ENCODE data around the gene PECR. TPM values are rescaled to one million over a fixed set of nuclear protein-coding genes. Genes with fewer than 3 reads are reported as not detected.

The PECR gene
- total and polyA plus RNA-seq, 2 of the 13 experiments (the other 11 are each of a cell fraction or from before 2014, with no cell fraction given) = 151 to 153 TPM

GRCh38 chr2:216126943-216127342 is 45.3 kb upstream of the PECR start:
- no peaks in the 10 kb centered on the region for H3K27me3 ChIP-seq (ENCODE audit: control insufficient read depth in 1 of 2, insufficient read depth in 2 of 2, low read length in 2 of 2)
- no TSS peak for BruUV-seq (replicated peaks)
- POLR2A ChIA-PET = no interaction called here
- in situ Hi-C loops (cut with HindIII; ENCODE audit: extremely low pct_ligation_motif_present, low pct_unique_long_range_greater_than_20kb) (no loop called here), intact Hi-C loops (cut with micrococcal nuclease; ENCODE audit: unreplicated experiment) (no loop called here)
- no peak overlapping the region for H3K27ac ChIP-seq (ENCODE audit: extremely low read length, insufficient read depth, low read length)
- H2AFZ ChIP-seq (ENCODE audit: low read length) = no peak overlapping the region
- no peak for DNase-seq (ENCODE audit: low spot score)
- no peaks in the 10 kb centered on the region; the same call in 1 of the 2 replicates for H4K20me1 ChIP-seq (ENCODE audit: insufficient read depth, low read length)
- no peak overlapping the region for H3K9ac ChIP-seq (ENCODE audit: insufficient read depth, low read depth, low read length)
- CTCF ChIA-PET (ENCODE audit: low intra/inter-chr PET ratio, low total read pairs) = no interaction called here
- FAIRE-seq = no peak
- H3K36me3 ChIP-seq (replicated peaks in 1 of 2; ENCODE audit: control insufficient read depth in 1 of 2, insufficient read depth in 2 of 2, low read length in 2 of 2) = peaks cover 24 to 91% of the 10 kb centered on the region in 2 experiments
- H3K9me3 ChIP-seq (ENCODE audit: low read length) = no peaks in the 10 kb centered on the region
- no peak for ATAC-seq
- H3K4me3 ChIP-seq (replicated peaks in 1 of 3; ENCODE audit: insufficient read depth in 1 of 3, low read depth in 2 of 3, low read length in 3 of 3) = no peak overlapping the region
- H3K79me2 ChIP-seq (ENCODE audit: insufficient read depth, low read length) = peaks cover 7% of the 10 kb centered on the region
- TF ChIP-seq NFKB2 (CRISPR knock-in tag; IDR thresholded peaks at IDR 0.05; ENCODE audit: borderline replicate concordance) (no peak), CEBPB (IDR thresholded peaks at IDR 0.05; ENCODE audit: borderline replicate concordance, low read depth, low read length) (no peak), ZNF256 (CRISPR knock-in tag; conservative IDR thresholded peaks at IDR 0.05) (no peak), ZNF160 (CRISPR knock-in tag; IDR thresholded peaks at IDR 0.05) (no peak), TFE3 (CRISPR knock-in tag; IDR thresholded peaks at IDR 0.05) (no peak), HMG20A (CRISPR knock-in tag; IDR thresholded peaks at IDR 0.05; ENCODE audit: borderline replicate concordance) (no peak), TOE1 (CRISPR knock-in tag; IDR thresholded peaks at IDR 0.05) (no peak), GABPB1 (CRISPR knock-in tag; IDR thresholded peaks at IDR 0.05) (no peak), PHF20 (CRISPR knock-in tag; IDR thresholded peaks at IDR 0.05) (no peak), CHD4 (IDR thresholded peaks at IDR 0.05; ENCODE audit: borderline replicate concordance, low read length) (no peak), TAF15 (IDR thresholded peaks at IDR 0.05; ENCODE audit: low read depth, low read length, poor library complexity, severe bottlenecking) (no peak), TMF1 (CRISPR knock-in tag; IDR thresholded peaks at IDR 0.05; ENCODE audit: low read depth) (no peak), DMTF1 (CRISPR knock-in tag; IDR thresholded peaks at IDR 0.05) (no peak)
- no peak overlapping the region for H3K4me2 ChIP-seq (ENCODE audit: low read depth, low read length)
- peaks cover 20% of the 10 kb centered on the region for H3K4me1 ChIP-seq (ENCODE audit: insufficient read depth, low read length)
- WGBS (ENCODE audit: low lambda C conversion rate) = 98% methylated on average over 5 of the region's 5 CpGs
